K562 (cell line): ENCODE results near the gene CCDC61. TPM values are rescaled to one million over a fixed set of nuclear protein-coding genes. Genes with fewer than 3 reads are reported as not detected.

Experiments used
- CTCF ChIP-seq, 3 experiments: IDR thresholded peaks in 2 of 3; conservative IDR thresholded peaks in 1 of 3; 2 replicates each; pipeline ENCODE4 v1.5.1; 2011 to 2012; ENCODE audit warnings: low read length in 3 of 3, mild to moderate bottlenecking in 3 of 3, control low read depth in 2 of 3, improper control_type of control experiment in 1 of 3, inconsistent platforms in 1 of 3, low read depth in 1 of 3, mixed read lengths in 1 of 3, moderate library complexity in 1 of 3; ENCODE audit not compliant: insufficient read depth in 2 of 3
- FOXA1 ChIP-seq: fragments of 450-650 bp; IDR thresholded peaks from 2 replicates; pipeline ENCODE4 v1.6.1; 2016; ENCODE audit warnings: mild to moderate bottlenecking, borderline replicate concordance
- KDM5B ChIP-seq: fragments of 200-600 bp; sonication (generic); IDR thresholded peaks from 2 replicates; pipeline ENCODE4 v1.6.1; 2012; ENCODE audit warnings: low read depth, mild to moderate bottlenecking, moderate library complexity, low read length, control low read depth, inconsistent platforms; ENCODE audit not compliant: insufficient replicate concordance
- MAZ ChIP-seq, 2 experiments: fragments of 450-650 bp in 1 of 2; sonication (generic) in 1 of 2; formaldehyde crosslinking; IDR thresholded peaks in 1 of 2; conservative IDR thresholded peaks in 1 of 2; 2 replicates each; pipeline versions ENCODE4 v1.4.0 to v1.5.0; 2020; ENCODE audit warnings: mild to moderate bottlenecking in 1 of 2, missing genetic modification reagents in 1 of 2
- MTA2 ChIP-seq: fragments of 450-650 bp; IDR thresholded peaks from 2 replicates; pipeline ENCODE4 v1.6.1; 2016; ENCODE audit warnings: low read depth
- RAD21 ChIP-seq, 2 experiments: fragments of 250-450 bp in 1 of 2; fragments of 450-650 bp in 1 of 2; sonication (Bioruptor Pico) in 1 of 2; formaldehyde crosslinking in 1 of 2; IDR thresholded peaks in 1 of 2; conservative IDR thresholded peaks in 1 of 2; 2 replicates each; pipeline versions ENCODE4 v1.4.0 to v1.8.0; 2020 to 2022; ENCODE audit warnings: mild to moderate bottlenecking in 2 of 2, moderate library complexity in 1 of 2
- ZBTB2 ChIP-seq: fragments of 450-650 bp; IDR thresholded peaks from 2 replicates; pipeline ENCODE4 v1.6.1; 2016; ENCODE audit warnings: antibody characterized with exemption
- polyA plus RNA-seq, 8 experiments: library from polyadenylated mRNA; depleted of rRNA in 4 of 8; stranded (reverse) in 5 of 8; unstranded in 3 of 8; fragments of >200 nt; fragmentation: Nextera tagmentation in 2 of 8; fragmentation: Illumina TruSeq in 1 of 8; extraction: Ambion mirVana in 2 of 8; extraction: Trizol in 1 of 8; gene quantifications; 2 replicates each; pipeline versions ENCODE4 v1.2.1 to v1.2.3, GENCODE V29; 2011 to 2014; ENCODE audit warnings: inconsistent platforms in 1 of 8, missing spikeins in 1 of 8
- total RNA-seq, 7 experiments: library from RNA; depleted of rRNA in 6 of 7; stranded (reverse); fragments of >200 nt in 6 of 7; fragmentation: Illumina TruSeq in 2 of 7; extraction: Trizol in 2 of 7; gene quantifications; 2 replicates each; pipeline versions ENCODE4 v1.2.1 to v1.2.3, GENCODE V29; 2011 to 2021; ENCODE audit warnings: low replicate concordance in 1 of 7
- TF ChIP-seq, protein P1 (sequence below): sonication (generic); formaldehyde crosslinking; IDR thresholded peaks from 2 replicates; pipeline ENCODE4 v1.8.1; 2022; ENCODE audit warnings: missing genetic modification reagents
- TF ChIP-seq, protein P2 (sequence below): fragments of 200-800 bp; sonication (Bioruptor generic); IDR thresholded peaks from 2 replicates; pipeline ENCODE4 v1.6.1; 2016; ENCODE audit warnings: missing genetic modification characterization, missing compliant biosample characterization
- TF ChIP-seq, protein P3 (sequence below): sonication (generic); formaldehyde crosslinking; IDR thresholded peaks from 2 replicates; pipeline ENCODE4 v1.5.0; 2020; ENCODE audit warnings: missing genetic modification reagents

The CCDC61 gene
- total and polyA plus RNA-seq, 9 of the 15 experiments (the other 6 are each of a cell fraction or from before 2014, with no cell fraction given): 0.07 to 27.0 (median 10.3) TPM

- TF ChIP-seq, protein P1, sequence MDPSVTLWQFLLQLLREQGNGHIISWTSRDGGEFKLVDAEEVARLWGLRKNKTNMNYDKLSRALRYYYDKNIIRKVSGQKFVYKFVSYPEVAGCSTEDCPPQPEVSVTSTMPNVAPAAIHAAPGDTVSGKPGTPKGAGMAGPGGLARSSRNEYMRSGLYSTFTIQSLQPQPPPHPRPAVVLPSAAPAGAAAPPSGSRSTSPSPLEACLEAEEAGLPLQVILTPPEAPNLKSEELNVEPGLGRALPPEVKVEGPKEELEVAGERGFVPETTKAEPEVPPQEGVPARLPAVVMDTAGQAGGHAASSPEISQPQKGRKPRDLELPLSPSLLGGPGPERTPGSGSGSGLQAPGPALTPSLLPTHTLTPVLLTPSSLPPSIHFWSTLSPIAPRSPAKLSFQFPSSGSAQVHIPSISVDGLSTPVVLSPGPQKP (CRISPR knock-in tag): no peak
- TF ChIP-seq KDM5B: no peak
- TF ChIP-seq, protein P2, sequence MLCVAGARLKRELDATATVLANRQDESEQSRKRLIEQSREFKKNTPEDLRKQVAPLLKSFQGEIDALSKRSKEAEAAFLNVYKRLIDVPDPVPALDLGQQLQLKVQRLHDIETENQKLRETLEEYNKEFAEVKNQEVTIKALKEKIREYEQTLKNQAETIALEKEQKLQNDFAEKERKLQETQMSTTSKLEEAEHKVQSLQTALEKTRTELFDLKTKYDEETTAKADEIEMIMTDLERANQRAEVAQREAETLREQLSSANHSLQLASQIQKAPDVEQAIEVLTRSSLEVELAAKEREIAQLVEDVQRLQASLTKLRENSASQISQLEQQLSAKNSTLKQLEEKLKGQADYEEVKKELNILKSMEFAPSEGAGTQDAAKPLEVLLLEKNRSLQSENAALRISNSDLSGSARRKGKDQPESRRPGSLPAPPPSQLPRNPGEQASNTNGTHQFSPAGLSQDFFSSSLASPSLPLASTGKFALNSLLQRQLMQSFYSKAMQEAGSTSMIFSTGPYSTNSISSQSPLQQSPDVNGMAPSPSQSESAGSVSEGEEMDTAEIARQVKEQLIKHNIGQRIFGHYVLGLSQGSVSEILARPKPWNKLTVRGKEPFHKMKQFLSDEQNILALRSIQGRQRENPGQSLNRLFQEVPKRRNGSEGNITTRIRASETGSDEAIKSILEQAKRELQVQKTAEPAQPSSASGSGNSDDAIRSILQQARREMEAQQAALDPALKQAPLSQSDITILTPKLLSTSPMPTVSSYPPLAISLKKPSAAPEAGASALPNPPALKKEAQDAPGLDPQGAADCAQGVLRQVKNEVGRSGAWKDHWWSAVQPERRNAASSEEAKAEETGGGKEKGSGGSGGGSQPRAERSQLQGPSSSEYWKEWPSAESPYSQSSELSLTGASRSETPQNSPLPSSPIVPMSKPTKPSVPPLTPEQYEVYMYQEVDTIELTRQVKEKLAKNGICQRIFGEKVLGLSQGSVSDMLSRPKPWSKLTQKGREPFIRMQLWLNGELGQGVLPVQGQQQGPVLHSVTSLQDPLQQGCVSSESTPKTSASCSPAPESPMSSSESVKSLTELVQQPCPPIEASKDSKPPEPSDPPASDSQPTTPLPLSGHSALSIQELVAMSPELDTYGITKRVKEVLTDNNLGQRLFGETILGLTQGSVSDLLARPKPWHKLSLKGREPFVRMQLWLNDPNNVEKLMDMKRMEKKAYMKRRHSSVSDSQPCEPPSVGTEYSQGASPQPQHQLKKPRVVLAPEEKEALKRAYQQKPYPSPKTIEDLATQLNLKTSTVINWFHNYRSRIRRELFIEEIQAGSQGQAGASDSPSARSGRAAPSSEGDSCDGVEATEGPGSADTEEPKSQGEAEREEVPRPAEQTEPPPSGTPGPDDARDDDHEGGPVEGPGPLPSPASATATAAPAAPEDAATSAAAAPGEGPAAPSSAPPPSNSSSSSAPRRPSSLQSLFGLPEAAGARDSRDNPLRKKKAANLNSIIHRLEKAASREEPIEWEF (CRISPR knock-in tag): no peak
- peak in 1 of 2 experiments; percentile 29; a peak in 2 of 4 replicates for TF ChIP-seq RAD21 (CRISPR knock-in tag; conservative IDR thresholded peaks at IDR 0.05 in 1 of 2, IDR thresholded peaks at IDR 0.05 in 1 of 2)
- TF ChIP-seq, protein P3, sequence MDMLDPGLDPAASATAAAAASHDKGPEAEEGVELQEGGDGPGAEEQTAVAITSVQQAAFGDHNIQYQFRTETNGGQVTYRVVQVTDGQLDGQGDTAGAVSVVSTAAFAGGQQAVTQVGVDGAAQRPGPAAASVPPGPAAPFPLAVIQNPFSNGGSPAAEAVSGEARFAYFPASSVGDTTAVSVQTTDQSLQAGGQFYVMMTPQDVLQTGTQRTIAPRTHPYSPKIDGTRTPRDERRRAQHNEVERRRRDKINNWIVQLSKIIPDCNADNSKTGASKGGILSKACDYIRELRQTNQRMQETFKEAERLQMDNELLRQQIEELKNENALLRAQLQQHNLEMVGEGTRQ: no peak
- TF ChIP-seq CTCF (IDR thresholded peaks at IDR 0.05 in 2 of 3, conservative IDR thresholded peaks at IDR 0.05 in 1 of 3; ENCODE audit: insufficient read depth in 2 of 3, low read depth in 1 of 3, low read length in 3 of 3): peak; percentile 42 to 59 (median 43); a peak in 5 of 6 replicates
- TF ChIP-seq MAZ (CRISPR knock-in tag; conservative IDR thresholded peaks at IDR 0.05 in 1 of 2, IDR thresholded peaks at IDR 0.05 in 1 of 2): no peak
- no peak for TF ChIP-seq ZBTB2
- no peak for TF ChIP-seq FOXA1
- TF ChIP-seq MTA2: no peak
Observed at GRCh38 chr19:46049597-46049996, 54.3 kb downstream of the CCDC61 start (continued).
